Cardiac fibroblast (primary cell): ENCODE measurements around the gene BIK.

Experiments
- DNase-seq, 2 donors: peaks; one replicate each; pipeline versions ENCODE4 v3.0.0 to v3.0.0-alpha.2; 2010; ENCODE audit warnings: low read depth in 2 of 2
- H3K4me3 ChIP-seq, 2 donors: replicated peaks in 1 of 2; 1 replicate in 1 of 2; 2 replicates in 1 of 2; pipeline ENCODE4 v1.5.1; 2011; ENCODE audit warnings: low read depth in 2 of 2, low read length in 2 of 2, mild to moderate bottlenecking in 2 of 2, moderate library complexity in 1 of 2
- TF ChIP-seq, protein P1 (sequence below): IDR thresholded peaks from one replicate; pipeline ENCODE4 v1.5.1; 2011; ENCODE audit warnings: low read depth, mild to moderate bottlenecking, low read length, inconsistent platforms

BIK gene

DNA sequence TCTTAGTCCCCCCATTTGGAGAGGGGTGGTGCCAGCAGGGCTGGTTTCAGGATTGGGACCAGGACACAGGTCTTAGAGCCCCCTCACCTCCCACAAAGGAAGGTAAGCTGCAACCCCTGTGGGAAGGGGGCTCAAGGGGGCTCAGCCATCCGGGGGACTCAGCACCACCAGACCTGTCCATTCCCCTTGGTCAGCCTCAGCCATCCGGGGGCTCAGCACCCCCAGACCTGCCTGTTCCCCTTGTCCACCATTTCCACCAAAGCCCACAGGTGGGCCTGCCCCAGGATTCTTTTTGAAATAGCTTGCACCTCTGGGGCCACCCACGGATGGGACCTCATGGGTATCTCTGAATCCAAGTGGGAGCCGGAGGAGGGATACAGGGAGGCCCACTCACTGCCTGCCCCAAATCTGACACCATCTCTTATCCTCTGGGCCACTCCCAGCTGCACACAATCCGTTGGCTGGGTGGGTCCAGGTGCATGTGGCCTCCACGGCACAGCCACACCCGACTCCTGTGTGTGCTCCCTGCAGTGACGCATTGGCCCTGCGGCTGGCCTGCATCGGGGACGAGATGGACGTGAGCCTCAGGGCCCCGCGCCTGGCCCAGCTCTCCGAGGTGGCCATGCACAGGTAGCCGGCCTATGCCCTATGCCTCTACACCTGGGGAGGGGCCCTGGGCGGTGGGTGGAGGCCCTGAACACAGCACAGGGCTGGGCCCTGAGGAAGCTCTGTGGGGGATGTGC, 16.8 kb downstream of the BIK start:
- TF ChIP-seq, protein P1, sequence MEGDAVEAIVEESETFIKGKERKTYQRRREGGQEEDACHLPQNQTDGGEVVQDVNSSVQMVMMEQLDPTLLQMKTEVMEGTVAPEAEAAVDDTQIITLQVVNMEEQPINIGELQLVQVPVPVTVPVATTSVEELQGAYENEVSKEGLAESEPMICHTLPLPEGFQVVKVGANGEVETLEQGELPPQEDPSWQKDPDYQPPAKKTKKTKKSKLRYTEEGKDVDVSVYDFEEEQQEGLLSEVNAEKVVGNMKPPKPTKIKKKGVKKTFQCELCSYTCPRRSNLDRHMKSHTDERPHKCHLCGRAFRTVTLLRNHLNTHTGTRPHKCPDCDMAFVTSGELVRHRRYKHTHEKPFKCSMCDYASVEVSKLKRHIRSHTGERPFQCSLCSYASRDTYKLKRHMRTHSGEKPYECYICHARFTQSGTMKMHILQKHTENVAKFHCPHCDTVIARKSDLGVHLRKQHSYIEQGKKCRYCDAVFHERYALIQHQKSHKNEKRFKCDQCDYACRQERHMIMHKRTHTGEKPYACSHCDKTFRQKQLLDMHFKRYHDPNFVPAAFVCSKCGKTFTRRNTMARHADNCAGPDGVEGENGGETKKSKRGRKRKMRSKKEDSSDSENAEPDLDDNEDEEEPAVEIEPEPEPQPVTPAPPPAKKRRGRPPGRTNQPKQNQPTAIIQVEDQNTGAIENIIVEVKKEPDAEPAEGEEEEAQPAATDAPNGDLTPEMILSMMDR, result no peak
- H3K4me3 ChIP-seq, result no peak overlapping the region
- DNase-seq, result no peak

DNA sequence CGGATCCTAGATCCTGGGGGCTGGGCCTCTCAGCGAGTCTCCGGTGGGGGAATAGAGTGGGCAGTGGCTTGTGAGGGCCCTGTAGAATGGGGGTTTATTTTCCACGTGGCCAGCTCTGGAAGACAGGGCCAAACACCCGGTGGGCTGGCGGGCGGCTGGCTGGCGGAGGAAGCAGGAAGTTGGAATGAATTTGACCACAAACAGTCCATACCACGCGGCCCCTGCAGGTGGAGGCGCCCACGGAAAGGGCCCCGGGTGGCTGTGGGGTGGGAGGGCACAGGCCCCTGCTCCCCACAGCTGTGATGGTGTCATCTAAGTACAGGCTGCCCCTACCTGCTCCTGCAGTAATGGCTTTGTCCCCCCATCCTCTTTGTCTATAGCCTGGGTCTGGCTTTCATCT, 17.6 kb downstream of the BIK start:
- H3K4me3 ChIP-seq, result no peak overlapping the region
- TF ChIP-seq, protein P1, result no peak
- no peak for DNase-seq

GRCh38 chr22:43128928-43129424, 18.4 kb downstream of the BIK start:
- no peak overlapping the region for H3K4me3 ChIP-seq
- TF ChIP-seq, protein P1, result no peak
- DNase-seq, result no peak

GRCh38 chr22:43129426-43130425, 19.2 kb downstream of the BIK start:
- H3K4me3 ChIP-seq, result no peak overlapping the region
- DNase-seq, result no peak
- TF ChIP-seq, protein P1, result no peak

DNA sequence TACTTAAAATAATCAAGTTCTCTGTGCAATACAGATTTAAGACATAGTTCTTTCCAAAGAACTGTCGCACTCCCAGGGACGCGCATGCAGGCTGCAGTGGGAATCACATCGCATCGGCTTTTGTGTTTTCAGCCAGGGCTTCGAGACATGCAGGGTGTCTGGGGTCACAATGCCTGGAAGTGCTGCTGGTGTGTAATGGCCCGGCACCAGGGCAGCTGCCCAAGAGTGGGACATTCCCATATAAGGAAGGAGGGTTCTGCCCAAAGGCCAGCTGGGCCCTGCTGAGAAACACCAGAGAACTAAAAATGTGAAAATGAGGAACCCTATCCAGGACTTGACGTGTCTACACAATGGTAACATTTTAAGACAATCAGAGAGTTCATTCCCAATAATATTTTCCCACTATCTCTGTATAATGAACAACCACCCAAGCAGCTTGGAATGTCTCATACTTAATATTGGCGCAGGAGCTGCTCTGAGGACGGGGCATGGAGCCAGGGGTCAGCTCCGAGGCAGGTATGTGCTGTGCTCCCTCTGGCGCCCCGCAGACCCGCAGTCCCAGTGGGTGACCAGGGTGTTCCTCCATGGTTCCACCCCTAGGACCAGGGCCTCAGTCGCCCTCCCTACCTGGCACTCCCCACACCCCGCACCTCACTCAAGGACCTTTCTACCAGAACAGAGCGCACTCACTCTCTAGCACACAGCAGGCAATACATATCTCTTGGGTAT, 21.4 kb downstream of the BIK start:
- no peak overlapping the region for H3K4me3 ChIP-seq
- TF ChIP-seq, protein P1, result no peak
- DNase-seq, result no peak

DNA sequence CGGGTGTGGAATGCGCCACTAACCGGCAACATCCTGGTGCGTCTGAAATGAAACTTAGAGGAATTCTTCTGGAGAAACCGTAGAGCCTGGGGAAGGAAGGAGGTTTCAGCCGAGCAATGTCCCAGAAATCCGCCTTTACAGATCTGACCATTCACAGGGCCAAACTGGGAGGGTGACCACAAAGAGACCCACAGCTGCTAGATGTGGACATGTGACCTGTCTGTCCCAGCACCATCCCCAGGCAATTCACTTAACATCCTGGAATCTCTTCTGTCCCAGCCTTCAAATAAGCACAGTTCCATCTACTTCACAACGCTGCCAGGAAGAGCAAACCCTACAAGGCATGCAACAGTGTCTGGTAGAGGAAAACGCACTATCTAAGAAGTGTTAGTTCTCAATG, 22.9 kb downstream of the BIK start:
- no peak overlapping the region for H3K4me3 ChIP-seq
- no peak for DNase-seq
- TF ChIP-seq, protein P1, result no peak
